HG03064 (cell line): ENCODE measurements around the gene WTAP.
A peak's percentile ranks its signal among the peaks of the same experiment; 100 is the strongest.
"Not testable (repeated sequence)": the region's sequence is repeated elsewhere in the genome, so short reads cannot be mapped to it uniquely, and the experiment has no call there.

Experiments
- ATAC-seq: cut with Tn5 transposase; IDR thresholded peaks from one replicate; pipeline ENCODE4 v1.9.1; 2021; ENCODE audit warnings: low read depth; ENCODE audit not compliant: unreplicated experiment

Gene WTAP

GRCh38 chr6:159726255-159726917 lies 920 bp upstream of the WTAP start:
- ATAC-seq: peak; percentile 17

- peak; percentile 31 for ATAC-seq
Observed at GRCh38 chr6:159727717-159728445, 575 bp downstream of the WTAP start.

- no peak for ATAC-seq
Observed at GRCh38 chr6:159728531-159728964, 1.2 kb downstream of the WTAP start.

GRCh38 chr6:159729598-159730331 lies 2.5 kb downstream of the WTAP start:
- no peak for ATAC-seq

GRCh38 chr6:159730332-159730676 lies 3.0 kb downstream of the WTAP start:
- ATAC-seq: no peak

- not testable (repeated sequence) for ATAC-seq
Observed at GRCh38 chr6:159732550-159732949, 5.2 kb downstream of the WTAP start.

GRCh38 chr6:159733395-159733794 lies 6.1 kb downstream of the WTAP start:
- ATAC-seq: not testable (repeated sequence)

- ATAC-seq: no peak
Observed at GRCh38 chr6:159736908-159737307, 9.6 kb downstream of the WTAP start.

GRCh38 chr6:159739341-159739740 lies 12.0 kb downstream of the WTAP start:
- no peak for ATAC-seq

GRCh38 chr6:159742165-159742564 lies 14.9 kb downstream of the WTAP start:
- no peak for ATAC-seq

- ATAC-seq: no peak
Observed at GRCh38 chr6:159745081-159745480, 17.8 kb downstream of the WTAP start.

- no peak for ATAC-seq
Observed at GRCh38 chr6:159746759-159747158, 19.5 kb downstream of the WTAP start.

- not testable (repeated sequence) for ATAC-seq
Observed at GRCh38 chr6:159748127-159748526, 20.8 kb downstream of the WTAP start.

- ATAC-seq: no peak
Observed at GRCh38 chr6:159751448-159751847, 24.1 kb downstream of the WTAP start.

- ATAC-seq: no peak
Observed at GRCh38 chr6:159753081-159753872, 26.0 kb downstream of the WTAP start.

GRCh38 chr6:159754401-159754800 lies 27.1 kb downstream of the WTAP start:
- ATAC-seq: no peak

GRCh38 chr6:159754959-159755914 lies 27.9 kb downstream of the WTAP start:
- ATAC-seq: no peak

GRCh38 chr6:159756508-159756907 lies 29.2 kb downstream of the WTAP start:
- no peak for ATAC-seq
